Thymus (tissue), 11 donors: ENCODE data around the gene UNC13D. TPM values are rescaled to one million over a fixed set of nuclear protein-coding genes. Genes with fewer than 3 reads are reported as not detected.

Experiments used
- DNase-seq, 9 donors: peaks; one replicate each; pipeline ENCODE4 v3.0.0-alpha.2; 2013; ENCODE audit warnings: low spot score in 9 of 9, low read depth in 6 of 9, missing footprints in 1 of 9
- H3K27ac ChIP-seq, 2 donors: one replicate each; pipeline ENCODE4 v1.5.1; 2013; ENCODE audit warnings: control low read depth in 1 of 2, low read depth in 1 of 2, low read length in 1 of 2, mild to moderate bottlenecking in 1 of 2, moderate library complexity in 1 of 2
- H3K27me3 ChIP-seq, 2 donors: one replicate each; pipeline ENCODE4 v1.5.1; 2013; ENCODE audit warnings: low read length in 1 of 2; ENCODE audit not compliant: control insufficient read depth in 2 of 2, insufficient read depth in 1 of 2
- H3K36me3 ChIP-seq, 2 donors: one replicate each; pipeline ENCODE4 v1.5.1; 2013; ENCODE audit warnings: low read length in 1 of 2, mild to moderate bottlenecking in 1 of 2, moderate library complexity in 1 of 2; ENCODE audit not compliant: control insufficient read depth in 2 of 2, insufficient read depth in 2 of 2
- H3K4me1 ChIP-seq, 2 donors: one replicate each; pipeline ENCODE4 v1.5.1; 2013; ENCODE audit warnings: low read length in 2 of 2; ENCODE audit not compliant: control insufficient read depth in 2 of 2, insufficient read depth in 2 of 2
- H3K4me3 ChIP-seq, 2 donors: one replicate each; pipeline ENCODE4 v1.5.1; 2013; ENCODE audit warnings: low read length in 2 of 2, control low read depth in 1 of 2, mild to moderate bottlenecking in 1 of 2
- H3K9me3 ChIP-seq, 2 donors: one replicate each; pipeline ENCODE4 v1.5.1; 2013; ENCODE audit warnings: low read length in 1 of 2, mild to moderate bottlenecking in 1 of 2; ENCODE audit not compliant: control insufficient read depth in 2 of 2, insufficient read depth in 1 of 2
- WGBS: extraction: QIAGEN DNeasy Blood & Tissue Kit; methylation state at CpG from one replicate; pipeline ENCODE4 v1.1.7; 2013; 5-methylcytosine and 5-hydroxymethylcytosine counted together
- polyA plus RNA-seq: library from polyadenylated mRNA; stranded (reverse); fragments of 200-250 nt; gene quantifications from one replicate; pipeline ENCODE4 v1.2.3, GENCODE V29; 2013
- total RNA-seq: library from RNA; stranded (reverse); fragments of 120-200 nt; gene quantifications from one replicate; pipeline ENCODE4 v1.2.4, GENCODE V29; 2013
- donor health status: healthy.

UNC13D gene
- total and polyA plus RNA-seq, 2 donors = 43.2 to 59.1 TPM

GRCh38 chr17:75825748-75826370 lies 18.3 kb downstream of the UNC13D start:
- Histone ChIP-seq H3K36me3 (peaks cover 80 to 92% of the 10 kb centered on the region in 2 donors), H3K4me1 (peaks cover 12 to 49% of the 10 kb centered on the region in 2 donors), H3K9me3 (peaks cover 0 to 13% of the 10 kb centered on the region in 2 donors), H3K4me3 (no peak overlapping the region), H3K27ac (no peak overlapping the region), H3K27me3 (no peaks in the 10 kb centered on the region)
- 91% methylated on average over 12 of the region's 12 CpGs for WGBS
- DNase-seq = no peak

- no peak for DNase-seq
- H3K9me3 ChIP-seq = peaks cover 0 to 9% of the 10 kb centered on the region in 2 donors
- H3K27ac ChIP-seq = no peak overlapping the region
- no peaks in the 10 kb centered on the region for H3K27me3 ChIP-seq
- 94% methylated on average over 13 of the region's 13 CpGs for WGBS
- H3K4me1 ChIP-seq = peaks cover 12 to 50% of the 10 kb centered on the region in 2 donors
- H3K4me3 ChIP-seq = no peak overlapping the region
- H3K36me3 ChIP-seq = peaks cover 80 to 91% of the 10 kb centered on the region in 2 donors
These were observed 19.1 kb downstream of the UNC13D start for GRCh38 chr17:75825149-75825552.

- H3K27me3 ChIP-seq = no peaks in the 10 kb centered on the region
- 85% methylated on average over 2 of the region's 2 CpGs for WGBS
- peaks cover 80 to 91% of the 10 kb centered on the region in 2 donors for H3K36me3 ChIP-seq
- no peak overlapping the region for H3K4me3 ChIP-seq
- H3K27ac ChIP-seq = no peak overlapping the region
- peaks cover 0 to 9% of the 10 kb centered on the region in 2 donors for H3K9me3 ChIP-seq
- peaks cover 12 to 50% of the 10 kb centered on the region in 2 donors for H3K4me1 ChIP-seq
- no peak for DNase-seq
These were observed 19.5 kb downstream of the UNC13D start for GRCh38 chr17:75824666-75825065.

- peaks cover 84 to 93% of the 10 kb centered on the region in 2 donors for H3K36me3 ChIP-seq
These were observed 20.1 kb downstream of the UNC13D start for GRCh38 chr17:75824050-75824552.

GRCh38 chr17:75823257-75824041 lies 20.8 kb downstream of the UNC13D start:
- no peak for DNase-seq
- H3K36me3 ChIP-seq = peaks cover 84 to 93% of the 10 kb centered on the region in 2 donors
- H3K4me3 ChIP-seq = no peak overlapping the region
- peaks cover 12 to 43% of the 10 kb centered on the region in 2 donors for H3K4me1 ChIP-seq
- H3K27me3 ChIP-seq = no peaks in the 10 kb centered on the region
- peaks cover 0 to 9% of the 10 kb centered on the region in 2 donors for H3K9me3 ChIP-seq
- WGBS = 93% methylated on average over 28 of the region's 28 CpGs
- no peak overlapping the region for H3K27ac ChIP-seq

More at GRCh38 chr17:75824050-75824552, 20.1 kb downstream of the UNC13D start:
- DNase-seq = no peak
- peaks cover 12 to 49% of the 10 kb centered on the region in 2 donors for H3K4me1 ChIP-seq
- H3K27me3 ChIP-seq = no peaks in the 10 kb centered on the region
- H3K4me3 ChIP-seq = no peak overlapping the region
- no peak overlapping the region for H3K27ac ChIP-seq
- WGBS = 98% methylated on average over 13 of the region's 13 CpGs
- H3K9me3 ChIP-seq = peaks cover 0 to 9% of the 10 kb centered on the region in 2 donors

- over 99% methylated on average over 3 of the region's 3 CpGs for WGBS
- peaks cover 0 to 9% of the 10 kb centered on the region in 2 donors for H3K9me3 ChIP-seq
- peaks cover 12 to 36% of the 10 kb centered on the region in 2 donors for H3K4me1 ChIP-seq
- peaks cover 85 to 92% of the 10 kb centered on the region in 2 donors for H3K36me3 ChIP-seq
- H3K27me3 ChIP-seq = no peaks in the 10 kb centered on the region
- H3K27ac ChIP-seq = peak overlapping the region in 1 of 2 donors; percentile 65
- no peak overlapping the region for H3K4me3 ChIP-seq
- no peak for DNase-seq
These were observed 21.4 kb downstream of the UNC13D start for GRCh38 chr17:75822800-75823166.

GRCh38 chr17:75822119-75822799 lies 21.9 kb downstream of the UNC13D start:
- Histone ChIP-seq H3K27ac (peak overlapping the region in 1 of 2 donors; percentile 65), H3K4me3 (no peak overlapping the region), H3K36me3 (peaks cover 85 to 92% of the 10 kb centered on the region in 2 donors), H3K9me3 (peaks cover 0 to 9% of the 10 kb centered on the region in 2 donors), H3K27me3 (no peaks in the 10 kb centered on the region), H3K4me1 (peaks cover 10 to 31% of the 10 kb centered on the region in 2 donors)
- WGBS = 73% methylated on average over 18 of the region's 18 CpGs
- peak in 5 of 9 donors; percentile 54 to 79 (median 64) for DNase-seq

GRCh38 chr17:75821552-75821951 lies 22.7 kb downstream of the UNC13D start:
- H3K27ac ChIP-seq = peak overlapping the region; percentile 47 to 65
- no peaks in the 10 kb centered on the region for H3K27me3 ChIP-seq
- WGBS = 96% methylated on average over 7 of the region's 7 CpGs
- H3K9me3 ChIP-seq = peaks cover 0 to 9% of the 10 kb centered on the region in 2 donors
- H3K36me3 ChIP-seq = peaks cover 88 to 92% of the 10 kb centered on the region in 2 donors
- no peak for DNase-seq
- H3K4me3 ChIP-seq = no peak overlapping the region
- peaks cover 9 to 24% of the 10 kb centered on the region in 2 donors for H3K4me1 ChIP-seq
